GM12878 (cell line): ENCODE measurements around the gene RPS8. TPM values are rescaled to one million over a fixed set of nuclear protein-coding genes. Genes with fewer than 3 reads are reported as not detected.

Experiments
- ATF2 ChIP-seq: IDR thresholded peaks from 2 replicates; pipeline ENCODE4 v1.6.1; 2012; ENCODE audit warnings: low read length, inconsistent platforms
- BMI1 ChIP-seq: fragments of 450-650 bp; IDR thresholded peaks from 2 replicates; pipeline ENCODE4 v1.6.1; 2016; ENCODE audit warnings: mild to moderate bottlenecking, moderate library complexity, borderline replicate concordance
- CBFB ChIP-seq: IDR thresholded peaks from 2 replicates; pipeline ENCODE4 v1.6.1; 2016; ENCODE audit warnings: antibody characterized with exemption, low read depth
- CHD1 ChIP-seq: IDR thresholded peaks from 2 replicates; pipeline ENCODE4 v1.6.1; 2012; ENCODE audit warnings: low read depth, low read length, improper control_type of control experiment
- CHD4 ChIP-seq: fragments of 200-600 bp; sonication (generic); IDR thresholded peaks from 2 replicates; pipeline ENCODE4 v1.6.1; 2016; ENCODE audit warnings: mild to moderate bottlenecking
- ESRRA ChIP-seq: IDR thresholded peaks from 2 replicates; pipeline ENCODE4 v1.6.1; 2012; ENCODE audit warnings: mild to moderate bottlenecking, low read length, improper control_type of control experiment
- ETV6 ChIP-seq, 2 experiments: fragments of 450-650 bp in 1 of 2; IDR thresholded peaks in 1 of 2; conservative IDR thresholded peaks in 1 of 2; 2 replicates each; pipeline ENCODE4 v1.6.1; 2014; ENCODE audit warnings: antibody characterized with exemption in 1 of 2, borderline replicate concordance in 1 of 2, low read depth in 1 of 2, mild to moderate bottlenecking in 1 of 2, moderate library complexity in 1 of 2
- EZH2 ChIP-seq: IDR thresholded peaks from 2 replicates; pipeline ENCODE4 v1.6.1; 2012; ENCODE audit warnings: low read depth, mild to moderate bottlenecking, control low read depth, inconsistent platforms, low read length, borderline replicate concordance; ENCODE audit not compliant: control insufficient read depth
- HDGF ChIP-seq: fragments of 450-650 bp; IDR thresholded peaks from 2 replicates; pipeline ENCODE4 v1.6.1; 2016; ENCODE audit warnings: antibody characterized with exemption
- KAT2A ChIP-seq: conservative IDR thresholded peaks from 2 replicates; pipeline ENCODE4 v1.6.1; 2011; ENCODE audit warnings: low read depth, low read length; ENCODE audit not compliant: control insufficient read depth
- KDM1A ChIP-seq: fragments of 200-600 bp; sonication (generic); IDR thresholded peaks from 2 replicates; pipeline ENCODE4 v1.6.1; 2016; ENCODE audit warnings: borderline replicate concordance
- KLF5 ChIP-seq: fragments of 450-650 bp; IDR thresholded peaks from 2 replicates; pipeline ENCODE4 v1.6.1; 2014; ENCODE audit warnings: mild to moderate bottlenecking; ENCODE audit not compliant: partially characterized antibody
- NFYB ChIP-seq: IDR thresholded peaks from 2 replicates; pipeline ENCODE4 v1.6.1; 2011; ENCODE audit warnings: low read depth, mild to moderate bottlenecking, low read length, improper control_type of control experiment, moderate library complexity; ENCODE audit not compliant: insufficient read depth
- POU2F2 ChIP-seq: IDR thresholded peaks from 3 replicates; pipeline ENCODE4 v1.6.1; 2011; ENCODE audit warnings: low read depth, mild to moderate bottlenecking, low read length, borderline replicate concordance
- RAD51 ChIP-seq: fragments of 450-650 bp; IDR thresholded peaks from 2 replicates; pipeline ENCODE4 v1.6.1; 2016; ENCODE audit warnings: moderate library complexity, mild to moderate bottlenecking, inconsistent platforms
- RELA ChIP-seq: fragments of 450-650 bp; IDR thresholded peaks from 2 replicates; pipeline ENCODE4 v1.8.0; 2014; ENCODE audit warnings: borderline replicate concordance; ENCODE audit not compliant: partially characterized antibody
- SP1 ChIP-seq: IDR thresholded peaks from one replicate; pipeline ENCODE4 v1.6.1; 2011; ENCODE audit warnings: low read depth, low read length
- SREBF1 ChIP-seq: IDR thresholded peaks from 2 replicates; pipeline ENCODE4 v1.6.1; 2012; ENCODE audit warnings: mild to moderate bottlenecking, low read length
- STAT3 ChIP-seq: IDR thresholded peaks from 2 replicates; pipeline ENCODE4 v1.6.1; 2011; ENCODE audit warnings: low read depth, low read length, improper control_type of control experiment
- TAF1 ChIP-seq: IDR thresholded peaks from 2 replicates; pipeline ENCODE4 v1.6.1; 2011; ENCODE audit warnings: mild to moderate bottlenecking, low read depth, low read length, borderline replicate concordance
- TCF3 ChIP-seq: IDR thresholded peaks from 2 replicates; pipeline ENCODE4 v1.6.1; 2012; ENCODE audit warnings: low read depth, mild to moderate bottlenecking, low read length, borderline replicate concordance; ENCODE audit not compliant: insufficient read depth
- WRNIP1 ChIP-seq: IDR thresholded peaks from 2 replicates; pipeline ENCODE4 v1.6.1; 2011; ENCODE audit warnings: low read depth, low read length, improper control_type of control experiment, borderline replicate concordance
- ZNF207 ChIP-seq: fragments of 450-650 bp; IDR thresholded peaks from 2 replicates; pipeline ENCODE4 v1.6.1; 2014; ENCODE audit warnings: antibody characterized with exemption, mild to moderate bottlenecking, borderline replicate concordance
- ZNF24 ChIP-seq: fragments of 450-650 bp; IDR thresholded peaks from 2 replicates; pipeline ENCODE4 v1.6.1; 2017; ENCODE audit warnings: antibody characterized with exemption, mild to moderate bottlenecking
- ZSCAN29 ChIP-seq: fragments of 450-650 bp; IDR thresholded peaks from 2 replicates; pipeline ENCODE4 v1.6.1; 2017; ENCODE audit warnings: mild to moderate bottlenecking, moderate library complexity
- ZZZ3 ChIP-seq: IDR thresholded peaks from 2 replicates; pipeline ENCODE4 v1.6.1; 2011; ENCODE audit warnings: low read depth; ENCODE audit not compliant: control insufficient read depth, insufficient read length
- polyA plus RNA-seq, 11 experiments: library from polyadenylated mRNA; depleted of rRNA in 4 of 11; unstranded in 6 of 11; stranded (reverse) in 5 of 11; fragments of >200 nt; fragmentation: Nextera tagmentation in 4 of 11; fragmentation: Illumina TruSeq in 1 of 11; extraction: Ambion mirVana in 4 of 11; extraction: Trizol in 1 of 11; gene quantifications; 1 replicate in 1 of 11; 2 replicates in 10 of 11; pipeline versions ENCODE4 v1.2.1 to v1.2.3, GENCODE V29; 2011 to 2016; ENCODE audit warnings: inconsistent platforms in 2 of 11, missing spikeins in 2 of 11, low read depth in 1 of 11
- total RNA-seq, 4 experiments: library from RNA; depleted of rRNA in 3 of 4; stranded (reverse); fragments of >200 nt in 3 of 4; fragmentation: Illumina TruSeq in 1 of 4; extraction: Trizol in 1 of 4; gene quantifications; 2 replicates each; pipeline versions ENCODE4 v1.2.1 to v1.2.3, GENCODE V29; 2013 to 2021
- TF ChIP-seq, protein P1 (sequence below): fragments of 450-650 bp; formaldehyde crosslinking; IDR thresholded peaks from 2 replicates; pipeline ENCODE4 v1.5.0; 2022; ENCODE audit warnings: mild to moderate bottlenecking, missing genetic modification characterization
- TF ChIP-seq, protein P2 (sequence below): IDR thresholded peaks from 2 replicates; pipeline ENCODE4 v1.6.1; 2011; ENCODE audit warnings: low read depth, low read length, improper control_type of control experiment, borderline replicate concordance

The RPS8 gene
- total and polyA plus RNA-seq, 10 of the 15 experiments (the other 5 are each of a cell fraction or from before 2014, with no cell fraction given), result 1,296 to 3,461 (median 2,877) TPM

GRCh38 chr1:44810101-44810761 lies 34.9 kb downstream of the RPS8 start (continued):
- TF ChIP-seq TCF3 (peak; percentile 82), CHD4 (no peak), ZZZ3 (no peak), EZH2 (no peak), KAT2A (no peak), SP1 (no peak), ZNF207 (no peak), NFYB (no peak), CBFB (no peak), KLF5 (no peak), BMI1 (no peak), RAD51 (no peak), HDGF (no peak), RELA (peak; percentile 95), ZNF24 (no peak), WRNIP1 (no peak), KDM1A (no peak), ETV6 (conservative IDR thresholded peaks at IDR 0.05 in 1 of 2, IDR thresholded peaks at IDR 0.05 in 1 of 2; ENCODE audit: borderline replicate concordance in 1 of 2, low read depth in 1 of 2) (peak in 1 of 2 experiments; percentile 46; a peak in 2 of 4 replicates), CHD1 (no peak), ESRRA (no peak), SREBF1 (no peak), ZSCAN29 (no peak), POU2F2 (peak; percentile 43; the same call in 1 of the 3 replicates), ATF2 (no peak), STAT3 (no peak), TAF1 (no peak)
- TF ChIP-seq, protein P1, sequence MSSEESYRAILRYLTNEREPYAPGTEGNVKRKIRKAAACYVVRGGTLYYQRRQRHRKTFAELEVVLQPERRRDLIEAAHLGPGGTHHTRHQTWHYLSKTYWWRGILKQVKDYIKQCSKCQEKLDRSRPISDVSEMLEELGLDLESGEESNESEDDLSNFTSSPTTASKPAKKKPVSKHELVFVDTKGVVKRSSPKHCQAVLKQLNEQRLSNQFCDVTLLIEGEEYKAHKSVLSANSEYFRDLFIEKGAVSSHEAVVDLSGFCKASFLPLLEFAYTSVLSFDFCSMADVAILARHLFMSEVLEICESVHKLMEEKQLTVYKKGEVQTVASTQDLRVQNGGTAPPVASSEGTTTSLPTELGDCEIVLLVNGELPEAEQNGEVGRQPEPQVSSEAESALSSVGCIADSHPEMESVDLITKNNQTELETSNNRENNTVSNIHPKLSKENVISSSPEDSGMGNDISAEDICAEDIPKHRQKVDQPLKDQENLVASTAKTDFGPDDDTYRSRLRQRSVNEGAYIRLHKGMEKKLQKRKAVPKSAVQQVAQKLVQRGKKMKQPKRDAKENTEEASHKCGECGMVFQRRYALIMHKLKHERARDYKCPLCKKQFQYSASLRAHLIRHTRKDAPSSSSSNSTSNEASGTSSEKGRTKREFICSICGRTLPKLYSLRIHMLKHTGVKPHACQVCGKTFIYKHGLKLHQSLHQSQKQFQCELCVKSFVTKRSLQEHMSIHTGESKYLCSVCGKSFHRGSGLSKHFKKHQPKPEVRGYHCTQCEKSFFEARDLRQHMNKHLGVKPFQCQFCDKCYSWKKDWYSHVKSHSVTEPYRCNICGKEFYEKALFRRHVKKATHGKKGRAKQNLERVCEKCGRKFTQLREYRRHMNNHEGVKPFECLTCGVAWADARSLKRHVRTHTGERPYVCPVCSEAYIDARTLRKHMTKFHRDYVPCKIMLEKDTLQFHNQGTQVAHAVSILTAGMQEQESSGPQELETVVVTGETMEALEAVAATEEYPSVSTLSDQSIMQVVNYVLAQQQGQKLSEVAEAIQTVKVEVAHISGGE (CRISPR knock-in tag), result no peak
- TF ChIP-seq, protein P2, sequence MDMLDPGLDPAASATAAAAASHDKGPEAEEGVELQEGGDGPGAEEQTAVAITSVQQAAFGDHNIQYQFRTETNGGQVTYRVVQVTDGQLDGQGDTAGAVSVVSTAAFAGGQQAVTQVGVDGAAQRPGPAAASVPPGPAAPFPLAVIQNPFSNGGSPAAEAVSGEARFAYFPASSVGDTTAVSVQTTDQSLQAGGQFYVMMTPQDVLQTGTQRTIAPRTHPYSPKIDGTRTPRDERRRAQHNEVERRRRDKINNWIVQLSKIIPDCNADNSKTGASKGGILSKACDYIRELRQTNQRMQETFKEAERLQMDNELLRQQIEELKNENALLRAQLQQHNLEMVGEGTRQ, result no peak
